SHP77 (cell line): ENCODE measurements around the gene DNAAF5.

Source experiments
- DNase-seq, 2 experiments: peaks; one replicate each; lab custom pipeline; 2025; lab: John Stamatoyannopoulos, UW

The DNAAF5 gene

GRCh38 chr7:707296-708000 is 19.1 kb upstream of the DNAAF5 start:
- no peak for DNase-seq

DNA sequence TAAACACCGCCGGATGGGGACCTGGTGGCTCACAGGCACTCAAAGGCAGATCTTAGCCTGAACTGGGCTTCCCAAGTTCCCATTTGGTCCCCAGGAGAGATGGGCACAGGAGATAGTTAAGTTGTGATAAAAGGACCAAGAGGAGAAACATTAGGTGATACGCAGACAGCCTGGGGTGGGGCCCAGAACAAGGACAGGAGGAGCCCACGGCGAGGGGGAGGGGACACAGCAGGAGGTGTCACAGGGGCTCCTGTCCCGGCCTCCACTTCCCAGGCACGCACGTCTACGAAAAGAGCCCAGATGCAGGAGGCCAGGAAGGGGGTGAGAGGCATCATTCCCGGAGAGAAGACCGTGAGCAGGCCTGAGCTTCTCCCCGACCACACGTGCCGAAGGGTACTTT is 16.3 kb upstream of the DNAAF5 start:
- DNase-seq = no peak

DNA sequence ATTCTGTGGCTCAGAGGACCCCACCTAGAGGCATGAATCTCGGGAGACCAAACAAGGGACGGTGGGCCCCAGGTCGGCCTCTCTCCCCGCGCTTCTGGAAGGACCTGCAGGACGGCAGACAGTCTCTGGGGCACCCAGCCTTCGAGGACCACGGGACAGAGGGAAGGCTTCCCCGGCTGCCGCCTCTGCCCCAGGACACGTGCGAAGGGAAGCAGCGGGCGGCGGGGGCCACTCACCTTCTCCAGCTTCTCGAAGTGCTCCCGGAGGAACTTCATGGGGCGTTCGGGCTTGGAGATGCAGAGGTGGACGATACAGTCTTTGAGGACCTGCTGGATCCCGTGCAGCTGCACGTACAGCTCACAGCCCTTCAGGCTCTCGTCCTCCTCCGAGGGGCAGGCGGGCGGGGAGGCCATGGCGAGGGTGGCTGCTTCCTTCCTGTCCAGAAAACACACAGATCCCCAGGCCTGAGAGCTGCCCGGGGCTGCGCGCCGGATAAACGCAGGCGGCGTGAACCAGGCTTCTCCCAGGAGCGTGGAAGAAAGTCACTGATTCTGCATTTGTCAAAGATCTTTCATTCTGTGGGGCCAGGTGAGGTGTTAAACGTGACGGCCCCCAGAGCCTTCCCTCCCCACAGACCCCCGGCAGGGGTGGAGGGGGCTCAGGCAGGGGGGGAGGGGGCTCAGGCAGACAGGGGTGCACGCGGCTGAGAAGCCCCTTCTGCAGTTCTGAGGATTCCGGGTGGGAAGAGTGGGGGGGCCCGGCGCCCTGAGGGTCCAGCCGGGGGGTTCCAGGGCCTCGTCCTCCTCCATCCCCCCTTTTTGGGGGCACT is 15.2 kb upstream of the DNAAF5 start:
- no peak for DNase-seq

GRCh38 chr7:711922-712380 is 14.5 kb upstream of the DNAAF5 start:
- no peak for DNase-seq

GRCh38 chr7:712381-713138 is 13.9 kb upstream of the DNAAF5 start:
- no peak for DNase-seq

DNA sequence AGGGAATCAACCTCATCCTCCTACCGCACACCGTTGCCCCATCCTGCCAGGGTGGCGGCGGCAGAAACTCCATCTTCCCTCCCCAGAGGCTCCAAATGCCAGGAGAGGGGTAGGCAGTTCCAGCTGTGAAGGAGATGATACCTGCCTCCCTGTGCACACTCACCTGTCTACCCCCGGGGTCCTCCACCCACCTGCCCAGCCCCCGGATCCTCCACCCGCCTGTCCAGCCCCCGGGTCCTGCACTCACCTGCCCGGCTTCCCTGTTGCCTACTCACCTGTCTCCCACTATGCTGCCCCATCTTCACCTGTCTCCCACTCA is 13.4 kb upstream of the DNAAF5 start:
- DNase-seq = no peak

- no peak for DNase-seq
Measured at GRCh38 chr7:713488-714230, 12.8 kb upstream of the DNAAF5 start.

DNA sequence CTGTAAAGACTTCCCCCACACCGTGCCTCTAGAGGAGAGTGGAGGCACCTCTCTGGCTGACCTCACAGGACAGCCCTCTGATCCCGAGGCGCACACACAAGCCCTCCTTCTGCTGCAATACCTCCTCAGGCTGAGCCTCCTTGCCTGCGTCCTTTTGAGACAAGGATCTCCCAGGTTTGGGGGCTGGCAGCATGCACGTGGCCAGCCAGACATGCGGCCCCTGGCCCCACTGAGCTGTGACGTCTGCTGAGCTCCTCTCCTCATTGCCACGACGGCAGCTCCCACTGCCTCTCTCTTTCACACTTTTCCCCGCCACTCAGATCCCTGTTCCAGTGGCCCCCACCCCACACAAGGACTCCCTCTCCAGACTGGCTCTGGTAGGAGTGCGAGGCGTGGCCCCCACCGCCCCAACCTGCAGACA is 12.2 kb upstream of the DNAAF5 start:
- no peak for DNase-seq

DNA sequence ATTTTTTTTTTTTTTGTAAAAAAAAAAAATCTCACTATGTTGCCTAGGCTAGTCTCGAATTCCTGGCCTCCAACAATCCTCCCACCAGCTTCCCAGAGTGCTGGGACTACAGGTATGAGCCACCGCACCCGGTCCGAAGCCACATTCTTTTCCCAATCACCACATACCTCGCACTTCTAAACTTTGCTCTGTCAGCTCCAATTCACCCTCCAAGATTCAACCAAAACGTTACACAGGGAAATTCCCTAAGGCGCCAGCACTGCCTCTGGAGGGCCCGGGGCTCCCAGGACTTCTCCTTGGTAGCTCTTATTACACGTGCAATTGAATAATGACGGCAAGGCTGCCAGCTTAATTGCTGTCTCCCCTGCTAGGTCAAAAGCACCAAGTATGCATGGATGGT is 10.3 kb upstream of the DNAAF5 start:
- no peak for DNase-seq

DNA sequence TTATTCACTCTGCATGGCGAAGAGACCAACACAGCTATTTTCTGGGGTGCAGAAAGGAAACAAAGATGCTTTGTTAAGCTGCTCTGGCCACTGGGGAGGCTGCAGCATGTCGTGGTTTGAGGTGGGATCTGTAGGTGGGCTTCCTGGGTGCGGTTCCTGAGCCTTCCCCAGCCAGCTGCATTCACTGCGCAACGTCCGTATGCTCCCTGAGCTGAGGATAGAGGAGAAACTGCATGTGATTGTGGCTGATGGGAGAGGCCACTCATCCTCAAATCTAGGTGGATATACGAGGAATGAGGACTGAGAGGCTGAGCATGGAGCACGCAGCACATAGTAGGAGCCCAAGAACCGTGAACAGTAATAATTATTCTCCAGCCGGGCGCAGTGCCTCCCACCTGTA is 9.9 kb upstream of the DNAAF5 start:
- no peak for DNase-seq

DNA sequence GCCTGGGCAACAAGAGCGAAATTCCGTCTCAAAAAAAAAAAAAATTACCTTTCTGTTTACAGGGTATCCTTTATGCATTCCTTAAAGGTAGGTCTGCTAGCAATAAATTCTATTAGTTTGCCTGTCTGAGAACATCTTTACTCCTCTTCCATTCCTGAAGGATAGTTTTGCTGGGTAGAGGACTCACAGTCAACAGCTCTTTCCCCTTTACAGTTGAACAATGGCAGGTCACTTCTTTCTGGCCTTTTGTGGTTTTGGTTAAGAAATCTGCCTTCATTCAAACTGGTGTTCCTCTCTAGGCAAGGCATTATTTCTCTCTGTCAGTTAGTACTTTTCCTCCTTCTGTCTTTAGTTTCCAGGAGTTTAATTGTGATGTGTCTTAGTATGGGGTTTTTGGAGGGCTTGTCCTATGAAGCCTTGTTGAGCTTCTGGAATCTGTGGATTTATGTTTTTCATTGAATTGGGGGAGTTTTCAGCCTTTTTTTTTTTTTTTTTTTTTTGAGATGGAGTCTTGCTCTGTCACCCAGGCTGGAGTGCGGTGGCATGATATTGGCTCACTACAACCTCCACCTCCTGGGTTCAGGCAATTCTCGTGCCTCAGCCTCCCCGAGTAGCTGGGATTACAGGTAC is 4.8 kb upstream of the DNAAF5 start:
- DNase-seq = no peak

DNA sequence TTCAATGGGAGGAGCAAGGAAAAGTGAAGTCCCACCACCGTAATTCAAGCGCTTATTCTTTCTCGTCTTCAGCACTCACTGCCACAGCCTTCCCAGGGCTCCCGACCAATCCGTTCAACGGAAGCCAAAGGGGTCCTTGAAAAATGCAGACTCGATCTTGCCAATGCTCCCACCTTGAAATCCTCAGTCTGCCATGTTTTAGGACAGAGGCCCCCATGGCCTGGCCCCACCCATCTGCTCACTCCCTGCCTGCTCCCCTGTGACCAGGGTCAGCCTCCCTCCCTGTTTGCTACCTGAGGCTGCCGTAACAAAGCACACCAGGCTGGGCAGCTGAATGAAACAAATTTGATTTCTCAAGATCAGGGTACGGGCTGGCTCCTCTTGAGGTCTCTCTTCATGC is 3.0 kb upstream of the DNAAF5 start:
- DNase-seq = no peak

GRCh38 chr7:724298-724697 is 2.2 kb upstream of the DNAAF5 start:
- DNase-seq = no peak

- DNase-seq = no peak
Measured at GRCh38 chr7:725223-726005, 1.1 kb upstream of the DNAAF5 start.

DNA sequence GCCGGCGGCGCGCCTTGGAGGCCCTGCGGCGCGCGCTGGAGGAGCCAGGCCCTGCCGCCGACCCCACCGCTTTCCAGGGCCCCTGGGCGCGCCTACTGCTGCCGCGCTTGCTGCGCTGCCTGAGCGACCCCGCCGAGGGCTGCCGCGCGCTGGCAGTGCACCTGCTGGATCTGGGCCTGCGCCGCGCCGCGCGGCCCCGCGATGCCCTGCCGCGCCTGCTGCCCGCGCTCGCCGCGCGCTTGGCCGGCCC is 280 bp downstream of the DNAAF5 start:
- no peak for DNase-seq

DNA sequence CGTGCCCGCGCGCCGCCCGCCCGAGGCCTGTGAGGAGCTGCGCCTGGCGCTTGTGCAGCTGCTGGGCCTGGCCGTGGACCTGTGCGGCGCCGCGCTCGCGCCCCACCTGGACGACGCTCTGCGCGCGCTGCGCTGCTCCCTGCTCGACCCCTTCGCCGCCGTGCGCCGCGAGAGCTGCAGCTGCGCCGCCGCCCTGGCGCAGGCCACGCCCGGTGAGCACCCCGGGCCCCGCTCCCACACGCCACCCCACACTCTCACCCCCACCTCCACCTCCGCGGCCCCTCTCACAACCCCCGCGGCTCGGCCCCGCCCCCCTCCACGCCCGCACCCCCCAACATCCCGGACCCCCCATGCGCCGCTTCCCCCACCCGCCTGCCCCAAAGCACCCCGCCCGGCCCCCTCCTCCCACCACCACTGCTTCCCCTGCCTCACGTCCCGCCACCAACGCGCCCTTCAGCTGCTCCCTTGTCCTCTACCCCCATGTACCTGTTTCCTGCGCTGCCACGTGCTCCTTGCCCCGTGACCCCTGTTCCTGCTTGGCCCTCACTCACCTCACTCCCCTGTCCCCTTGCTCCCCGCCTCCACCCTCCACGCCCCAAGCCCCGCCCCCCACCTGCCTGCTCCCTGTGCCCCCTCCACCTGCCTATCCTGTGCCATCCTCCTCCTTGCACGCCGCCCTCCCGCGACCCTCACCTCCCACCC is 756 bp downstream of the DNAAF5 start, which contains the start of gene PRKAR1B:
Gene PRKAR1B, minus strand, starts transcription at position 178 of the 702 bp plus-strand sequence. CDS start 15,776 bp downstream, outside the sequence.
- DNase-seq = peak; percentile 10 to 42

- DNase-seq = no peak
Measured at GRCh38 chr7:727806-728460, 1.4 kb downstream of the DNAAF5 start.

DNA sequence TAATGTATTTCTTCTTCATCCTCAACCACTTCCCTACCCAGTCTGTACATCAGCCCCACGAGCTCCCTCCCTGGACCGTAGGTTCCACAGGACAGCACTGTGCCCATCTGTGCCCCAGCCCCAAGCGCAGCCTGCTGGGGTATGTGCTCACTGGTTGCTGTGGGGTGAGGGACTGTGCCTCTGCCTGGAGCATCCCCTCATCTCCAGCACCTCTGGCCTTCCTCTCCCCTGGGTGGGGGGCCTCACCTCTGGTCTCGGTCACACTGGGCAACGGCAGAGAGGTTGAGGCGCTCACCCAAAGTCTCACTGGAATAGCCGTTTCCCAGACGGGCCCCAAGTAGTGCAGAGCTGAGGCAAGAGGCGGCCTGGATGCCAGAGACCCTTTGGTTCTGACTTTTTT is 2.1 kb downstream of the DNAAF5 start:
- no peak for DNase-seq

DNA sequence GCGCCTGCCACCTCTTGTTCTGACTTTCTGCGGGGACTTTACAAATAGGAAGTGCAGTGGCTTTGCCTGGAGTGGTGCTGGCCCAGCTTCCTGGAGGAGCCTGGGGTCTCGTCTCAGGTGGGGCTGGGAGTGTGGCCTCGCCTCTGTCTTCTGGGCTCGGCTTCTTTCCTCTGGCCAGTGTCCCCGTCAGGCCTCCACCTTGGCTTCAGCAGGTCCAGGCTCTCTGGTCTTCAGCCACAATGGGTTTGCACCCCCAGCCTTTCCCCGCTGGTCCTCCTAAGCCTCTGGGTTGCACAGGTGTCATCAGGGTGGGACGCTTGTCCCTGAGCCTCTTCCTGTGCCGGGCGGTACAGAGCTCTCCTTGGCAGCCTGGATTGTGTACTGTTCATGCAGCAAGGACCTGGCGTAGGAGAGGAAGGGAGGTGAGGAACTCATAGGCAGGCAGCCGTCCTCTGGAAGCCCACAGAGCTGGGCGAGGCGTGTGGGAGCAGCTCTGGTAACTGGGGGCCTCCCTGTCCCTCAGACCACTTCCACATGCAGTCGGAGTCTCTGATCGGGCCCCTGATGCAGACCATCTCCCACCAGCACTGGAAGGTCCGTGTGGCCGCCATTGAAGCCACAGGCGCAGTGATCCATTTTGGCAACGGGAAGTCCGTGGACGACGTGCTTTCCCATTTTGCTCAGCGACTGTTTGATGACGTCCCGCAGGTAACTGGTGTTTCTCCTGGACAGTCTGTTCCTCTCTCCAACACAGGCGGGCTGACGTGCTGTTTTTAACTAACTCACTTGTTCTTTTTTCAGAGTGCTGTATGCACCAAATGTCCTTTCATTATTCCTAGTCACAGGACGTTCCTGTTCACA is 2.9 kb downstream of the DNAAF5 start:
- no peak for DNase-seq
